Measurements from ENCODE around the gene DGKD.

DGKD gene

GRCh38 chr2:233448575-233448974 lies 94.3 kb downstream of the DGKD start:
- DNase-seq = no peak

- no peak for DNase-seq
These were observed 95.0 kb downstream of the DGKD start for GRCh38 chr2:233449081-233449901.

GRCh38 chr2:233449921-233450863 lies 95.9 kb downstream of the DGKD start:
- DNase-seq = no peak

- DNase-seq = no peak
These were observed 96.7 kb downstream of the DGKD start for GRCh38 chr2:233450864-233451575.

GRCh38 chr2:233451950-233452349 lies 97.7 kb downstream of the DGKD start:
- no peak for DNase-seq

GRCh38 chr2:233453111-233453915 lies 99.0 kb downstream of the DGKD start:
- DNase-seq = no peak

- no peak for DNase-seq
These were observed 99.6 kb downstream of the DGKD start for GRCh38 chr2:233453916-233454315.

- DNase-seq = no peak
These were observed 100.7 kb downstream of the DGKD start for GRCh38 chr2:233455006-233455405.

GRCh38 chr2:233455491-233455890 lies 101.2 kb downstream of the DGKD start:
- no peak for DNase-seq

- DNase-seq = no peak
These were observed 101.8 kb downstream of the DGKD start for GRCh38 chr2:233456111-233456510.

- no peak for DNase-seq
These were observed 102.6 kb downstream of the DGKD start for GRCh38 chr2:233456934-233457333.

- no peak for DNase-seq
These were observed 103.1 kb downstream of the DGKD start for GRCh38 chr2:233457356-233457755.

- DNase-seq = no peak
These were observed 103.8 kb downstream of the DGKD start for GRCh38 chr2:233458031-233458610.

- no peak for DNase-seq
These were observed 104.5 kb downstream of the DGKD start for GRCh38 chr2:233458826-233459225.

GRCh38 chr2:233459426-233459825 lies 105.1 kb downstream of the DGKD start:
- no peak for DNase-seq

- DNase-seq = no peak
These were observed 106.6 kb downstream of the DGKD start for GRCh38 chr2:233460726-233461441.

GRCh38 chr2:233461481-233461891 lies 107.2 kb downstream of the DGKD start:
- DNase-seq = no peak

- no peak for DNase-seq
These were observed 108.0 kb downstream of the DGKD start for GRCh38 chr2:233462202-233462785.

- no peak for DNase-seq
These were observed 108.7 kb downstream of the DGKD start for GRCh38 chr2:233462826-233463470.

GRCh38 chr2:233463586-233463985 lies 109.3 kb downstream of the DGKD start:
- DNase-seq = no peak

Data from DMS79 treated with DMSO at 0.1 percent for 48 hours (cell line).